HG03342 (cell line): ENCODE results near the gene ARHGAP45.

ENCODE experiments used
- ATAC-seq: cut with Tn5 transposase; IDR thresholded peaks from one replicate; pipeline ENCODE4 v1.9.1; 2021; ENCODE audit warnings: mild to moderate bottlenecking, moderate library complexity; ENCODE audit not compliant: unreplicated experiment

Gene ARHGAP45

GRCh38 chr19:1037621-1038064 lies 29.3 kb upstream of the ARHGAP45 start:
- no peak for ATAC-seq

GRCh38 chr19:1038978-1039645 lies 27.9 kb upstream of the ARHGAP45 start:
- ATAC-seq: no peak

- peak; percentile 78 for ATAC-seq
Observed at GRCh38 chr19:1039646-1040475, 27.1 kb upstream of the ARHGAP45 start, which contains the start of gene ABCA7. ABCA7 (plus strand) TSS chr19:1040107; CDS start chr19:1041362, 1,255 bp downstream.

GRCh38 chr19:1040476-1041271 lies 26.3 kb upstream of the ARHGAP45 start:
- peak; percentile 37 for ATAC-seq

- ATAC-seq: no peak
Observed at GRCh38 chr19:1041272-1041834, 25.6 kb upstream of the ARHGAP45 start.

GRCh38 chr19:1041835-1042685 lies 24.9 kb upstream of the ARHGAP45 start:
- no peak for ATAC-seq

GRCh38 chr19:1042689-1043511 lies 24.1 kb upstream of the ARHGAP45 start:
- ATAC-seq: no peak

GRCh38 chr19:1045247-1045603 lies 21.7 kb upstream of the ARHGAP45 start:
- no peak for ATAC-seq

GRCh38 chr19:1046117-1046626 lies 20.8 kb upstream of the ARHGAP45 start:
- ATAC-seq: no peak

- no peak for ATAC-seq
Observed at GRCh38 chr19:1046836-1047695, 19.9 kb upstream of the ARHGAP45 start.

- ATAC-seq: no peak
Observed at GRCh38 chr19:1047696-1048147, 19.2 kb upstream of the ARHGAP45 start.

GRCh38 chr19:1049106-1049505 lies 17.9 kb upstream of the ARHGAP45 start:
- ATAC-seq: no peak

GRCh38 chr19:1049800-1050199 lies 17.2 kb upstream of the ARHGAP45 start:
- no peak for ATAC-seq

GRCh38 chr19:1050989-1051788 lies 15.8 kb upstream of the ARHGAP45 start:
- ATAC-seq: no peak

GRCh38 chr19:1051791-1052190 lies 15.2 kb upstream of the ARHGAP45 start:
- no peak for ATAC-seq

GRCh38 chr19:1052349-1052975 lies 14.5 kb upstream of the ARHGAP45 start:
- no peak for ATAC-seq
